Hepatocyte (in vitro differentiated cells): ENCODE data around the gene AKT1.

Experiments used
- CTCF ChIP-seq: fragments of 200-600 bp; sonication (generic); IDR thresholded peaks from 2 replicates; pipeline ENCODE4 v1.5.1; 2016; ENCODE audit warnings: antibody characterized with exemption, mild to moderate bottlenecking; ENCODE audit not compliant: poor library complexity
- EZH2 ChIP-seq: fragments of 200-600 bp; sonication (generic); IDR thresholded peaks from 2 replicates; pipeline ENCODE4 v1.6.1; 2016; ENCODE audit warnings: antibody characterized with exemption, mild to moderate bottlenecking, borderline replicate concordance

GRCh38 chr14:104786091-104786586 lies 9.4 kb downstream of the AKT1 start:
- no peak for TF ChIP-seq EZH2
- TF ChIP-seq CTCF = no peak
